Ovary (tissue), 3 donors: ENCODE data around the gene GPR25.

Source experiments
- CTCF ChIP-seq, 3 donors: fragments of 450-650 bp in 2 of 3; fragments of 200-600 bp in 1 of 3; IDR thresholded peaks; one replicate each; pipeline versions ENCODE4 v1.5.1 to v1.8.0; 2016 to 2022; ENCODE audit warnings: antibody characterized with exemption in 3 of 3, mild to moderate bottlenecking in 1 of 3
- POLR2A ChIP-seq: fragments of 450-650 bp; IDR thresholded peaks from one replicate; pipeline ENCODE4 v1.6.1; 2017; ENCODE audit warnings: antibody characterized with exemption, mild to moderate bottlenecking, moderate library complexity
- donor health status: DM: no; HTN: no; CAD: no.

- TF ChIP-seq CTCF (IDR thresholded peaks at IDR 0.05), result no peak
- no peak for TF ChIP-seq POLR2A
These were observed 28.6 kb downstream of the GPR25 start for GRCh38 chr1:200901350-200901749.
